ENCODE results near the gene SLC9A1. TPM values are rescaled to one million over a fixed set of nuclear protein-coding genes. Genes with fewer than 3 reads are reported as not detected.

The SLC9A1 gene
- total RNA-seq, 1 experiment from 2014 or later: 21.7 TPM

DNA sequence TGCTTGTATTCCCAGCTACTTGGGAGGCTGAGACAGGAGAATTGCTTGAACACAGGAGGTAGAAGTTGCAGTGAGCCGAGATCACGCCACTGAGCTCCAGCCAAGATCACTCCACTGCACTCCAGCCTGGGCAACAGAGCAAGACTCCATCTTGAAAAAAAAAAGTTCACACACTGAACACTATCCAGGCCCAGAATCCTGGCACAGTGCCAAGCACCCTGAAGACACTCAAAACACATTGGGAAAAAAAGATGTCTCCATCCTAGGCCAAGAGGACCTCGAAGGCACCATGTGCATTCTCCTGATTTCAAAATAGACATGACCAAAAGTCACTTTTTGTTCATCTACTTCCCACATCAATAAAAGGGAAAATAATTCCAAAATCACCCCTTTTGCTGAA is 38.7 kb downstream of the SLC9A1 start (continued):
- TF ChIP-seq POLR2A (IDR thresholded peaks at IDR 0.05; ENCODE audit: borderline replicate concordance, extremely low read depth, insufficient read depth, insufficient read length) (no peak), JUND (IDR thresholded peaks at IDR 0.05) (no peak)

DNA sequence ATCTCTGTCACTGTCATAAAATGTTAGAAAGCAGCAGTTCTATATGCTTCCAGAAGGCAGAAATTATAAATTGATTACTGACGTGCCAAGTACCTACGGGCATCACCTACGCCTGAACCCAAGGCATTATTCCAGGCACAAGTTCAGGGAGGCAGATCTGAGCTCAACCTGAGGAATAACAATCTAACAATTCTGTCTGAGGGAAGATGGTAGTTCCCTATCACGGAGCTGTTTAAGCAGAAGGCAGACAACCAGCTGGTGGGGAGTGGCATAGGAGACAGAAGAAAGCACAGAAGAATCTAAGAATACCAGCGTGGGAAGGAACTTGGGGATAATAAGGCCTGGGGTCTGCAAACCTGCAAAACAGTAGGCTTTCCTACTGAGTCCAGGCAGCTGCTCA is 40.4 kb downstream of the SLC9A1 start:
- BruUV-seq (replicated peaks): no TSS peak

GRCh38 chr1:27113861-27114260 is 41.1 kb downstream of the SLC9A1 start:
- Histone ChIP-seq H3K4me1 (ENCODE audit: control insufficient read depth in 1 of 2, insufficient read depth in 2 of 2, low read length in 2 of 2) (peaks cover 17 to 23% of the 10 kb centered on the region in 2 experiments), H3K36me3 (ENCODE audit: control insufficient read depth in 1 of 2, insufficient read depth in 2 of 2, low read length in 2 of 2) (no peaks in the 10 kb centered on the region), H4K20me1 (ENCODE audit: insufficient read depth) (no peaks in the 10 kb centered on the region), H3K79me2 (ENCODE audit: insufficient read depth, low read length) (0 out of 2 replicates have a peak, but pooled peaks cover 7% of the 10 kb centered on the region), H3K9me2 (ENCODE audit: insufficient read depth) (no peaks in the 10 kb centered on the region), H2AFZ (ENCODE audit: low read depth, low read length, poor library complexity, severe bottlenecking) (no peak overlapping the region), H3K27ac (ENCODE audit: low read depth, low read length) (no peak overlapping the region), H3K4me2 (ENCODE audit: low read length) (no peak overlapping the region), H3K27me3 (ENCODE audit: insufficient read depth, low read length) (no peaks in the 10 kb centered on the region), H3K9ac (ENCODE audit: low read length) (no peak overlapping the region), H3K4me3 (replicated peaks in 1 of 2; ENCODE audit: low read depth in 1 of 2, low read length in 2 of 2) (no peak overlapping the region), H3K9me3 (ENCODE audit: control insufficient read depth in 1 of 2, insufficient read depth in 1 of 2, low read depth in 1 of 2, low read length in 2 of 2) (no peaks in the 10 kb centered on the region)
- no peak for ATAC-seq
- RAD21 ChIA-PET (ENCODE audit: low non-redundant PET in 1 of 2, low total read pairs in 2 of 2, uncharacterized antibody in 2 of 2, unreplicated experiment in 2 of 2): no interaction called here
- DNase-seq (ENCODE audit: low read depth, low spot score): no peak
- POLR2A ChIA-PET: no interaction called here
- CTCF ChIA-PET: interaction anchor here (0.9 kb wide), 1 partner anchor 69 kb away, joined by 3 read pairs; no protein-coding TSS in a partner anchor
- TF ChIP-seq EGR1 (IDR thresholded peaks at IDR 0.05; ENCODE audit: low read depth): no peak
- intact Hi-C loops (cut with micrococcal nuclease): loop anchor here (5.0 kb wide), 1 partner anchor 83 kb away; no protein-coding TSS in a partner anchor
- BruUV-seq (replicated peaks): no TSS peak

More for the DNA sequence above, 40.4 kb downstream of the SLC9A1 start:
- CTCF ChIA-PET: interaction anchor here (1.5 kb wide), 1 partner anchor 18 kb away, joined by 3 read pairs; no protein-coding TSS in a partner anchor
- Histone ChIP-seq H3K9ac (ENCODE audit: low read length) (no peak overlapping the region), H3K4me3 (replicated peaks in 1 of 2; ENCODE audit: low read depth in 1 of 2, low read length in 2 of 2) (no peak overlapping the region), H3K36me3 (ENCODE audit: control insufficient read depth in 1 of 2, insufficient read depth in 2 of 2, low read length in 2 of 2) (no peaks in the 10 kb centered on the region), H2AFZ (ENCODE audit: low read depth, low read length, poor library complexity, severe bottlenecking) (no peak overlapping the region), H3K27me3 (ENCODE audit: insufficient read depth, low read length) (no peaks in the 10 kb centered on the region), H3K4me2 (ENCODE audit: low read length) (no peak overlapping the region), H4K20me1 (ENCODE audit: insufficient read depth) (no peaks in the 10 kb centered on the region), H3K9me2 (ENCODE audit: insufficient read depth) (no peaks in the 10 kb centered on the region), H3K4me1 (ENCODE audit: control insufficient read depth in 1 of 2, insufficient read depth in 2 of 2, low read length in 2 of 2) (peaks cover 17 to 24% of the 10 kb centered on the region in 2 experiments), H3K79me2 (ENCODE audit: insufficient read depth, low read length) (0 out of 2 replicates have a peak, but pooled peaks cover 10% of the 10 kb centered on the region), H3K9me3 (ENCODE audit: control insufficient read depth in 1 of 2, insufficient read depth in 1 of 2, low read depth in 1 of 2, low read length in 2 of 2) (no peaks in the 10 kb centered on the region), H3K27ac (ENCODE audit: low read depth, low read length) (no peak overlapping the region)
- no peak for TF ChIP-seq EZH2phosphoT487 (IDR thresholded peaks at IDR 0.05; ENCODE audit: borderline replicate concordance)
- no peak for TF ChIP-seq ELF1 (IDR thresholded peaks at IDR 0.05; ENCODE audit: borderline replicate concordance, low read depth)
- TF ChIP-seq SIN3A (IDR thresholded peaks at IDR 0.05; ENCODE audit: low read depth): no peak
- no peak for TF ChIP-seq CBX3 (IDR thresholded peaks at IDR 0.05; ENCODE audit: low read depth)
- TF ChIP-seq SP1 (IDR thresholded peaks at IDR 0.05; ENCODE audit: low read depth): no peak
- no peak for TF ChIP-seq ATF3 (IDR thresholded peaks at IDR 0.05)
- no peak for TF ChIP-seq EGR1 (IDR thresholded peaks at IDR 0.05; ENCODE audit: low read depth)
- intact Hi-C loops (cut with micrococcal nuclease): loop anchor here (5.0 kb wide), 1 partner anchor 83 kb away; no protein-coding TSS in a partner anchor
- no peak for ATAC-seq
- POLR2A ChIA-PET: no interaction called here
- RAD21 ChIA-PET (ENCODE audit: low non-redundant PET in 1 of 2, low total read pairs in 2 of 2, uncharacterized antibody in 2 of 2, unreplicated experiment in 2 of 2): no interaction called here
- no peak for DNase-seq (ENCODE audit: low read depth, low spot score)
